A673 (cell line): Measurements from ENCODE around the gene RNF44. TPM values are rescaled to one million over a fixed set of nuclear protein-coding genes. Genes with fewer than 3 reads are reported as not detected.

ENCODE experiments used
- BruUV-seq: library from RNA; stranded (reverse); fragments of 400-500 nt; replicated peaks from 2 replicates; lab custom pipeline; 2021; lab: Mats Ljungman, UMichigan
- CTCF ChIA-PET: fragments of 300-600 bp; sonication (Branson Sonifier 250); formaldehyde crosslinking; loops from one replicate; lab custom pipeline; 2022; ENCODE audit warnings: antibody characterized with exemption; lab: Charles Lee
- POLR2A ChIA-PET: fragments of 300-600 bp; sonication (Branson Sonifier 250); formaldehyde crosslinking; loops from one replicate; lab custom pipeline; 2022; ENCODE audit warnings: antibody characterized with exemption; ENCODE audit not compliant: low non-redundant PET; lab: Charles Lee
- DNase-seq: peaks from one replicate; pipeline ENCODE4 v3.0.0-alpha.2; 2015; ENCODE audit warnings: low spot score
- H3K27ac ChIP-seq: fragments of 200-600 bp; sonication (generic); 2 replicates; pipeline ENCODE4 v1.5.1; 2016; ENCODE audit warnings: mixed run types, low read depth, mild to moderate bottlenecking, mixed read lengths, antibody characterized with exemption, low read length; ENCODE audit not compliant: poor library complexity, severe bottlenecking
- H3K27me3 ChIP-seq: fragments of 200-600 bp; sonication (generic); replicated peaks from 2 replicates; pipeline ENCODE4 v1.6.1; 2017; ENCODE audit warnings: mixed run types, low read depth, mild to moderate bottlenecking, mixed read lengths, antibody characterized with exemption, low read length; ENCODE audit not compliant: insufficient read depth, poor library complexity
- H3K36me3 ChIP-seq: fragments of 200-600 bp; sonication (generic); 2 replicates; pipeline ENCODE4 v1.6.1; 2016; ENCODE audit warnings: mixed run types, mild to moderate bottlenecking, mixed read lengths, antibody characterized with exemption, low read length; ENCODE audit not compliant: insufficient read depth, poor library complexity, severe bottlenecking
- H3K4me1 ChIP-seq: fragments of 200-600 bp; sonication (generic); 2 replicates; pipeline ENCODE4 v1.6.1; 2017; ENCODE audit warnings: mixed run types, mild to moderate bottlenecking, mixed read lengths, antibody characterized with exemption, low read length; ENCODE audit not compliant: insufficient read depth, poor library complexity, severe bottlenecking
- H3K4me3 ChIP-seq: fragments of 200-600 bp; sonication (generic); 2 replicates; pipeline ENCODE4 v1.5.1; 2016; ENCODE audit warnings: low read depth, mixed run types, mild to moderate bottlenecking, mixed read lengths, low read length; ENCODE audit not compliant: poor library complexity, severe bottlenecking
- H3K9me3 ChIP-seq: fragments of 200-600 bp; sonication (generic); 2 replicates; pipeline ENCODE4 v1.6.1; 2016; ENCODE audit warnings: mixed run types, low read depth, mild to moderate bottlenecking, mixed read lengths, antibody characterized with exemption, low read length; ENCODE audit not compliant: poor library complexity, severe bottlenecking
- EZH2 ChIP-seq: fragments of 200-600 bp; sonication (generic); IDR thresholded peaks from 2 replicates; pipeline ENCODE4 v1.6.1; 2017; ENCODE audit warnings: borderline replicate concordance, low read depth, mild to moderate bottlenecking, mixed read lengths, antibody characterized with exemption, low read length; ENCODE audit not compliant: poor library complexity, severe bottlenecking
- intact Hi-C: fragments of 100-400 bp; cut with micrococcal nuclease; formaldehyde crosslinking; loops from one replicate; pipeline ENCODE4 v1.10.0; 2022; ENCODE audit not compliant: unreplicated experiment
- total RNA-seq: library from RNA; stranded (reverse); gene quantifications from 2 replicates; pipeline ENCODE4 v1.2.3, GENCODE V29; 2021
- TF ChIP-seq, protein P1 (sequence below): fragments of 300-800, 200-600 bp; sonication (generic); conservative IDR thresholded peaks from 2 replicates; pipeline ENCODE4 v1.5.1; 2017; ENCODE audit warnings: low read depth, mild to moderate bottlenecking, antibody characterized with exemption, low read length, moderate library complexity, mixed read lengths

RNF44 gene
- total RNA-seq, 1 experiment from 2014 or later, result 92.8 TPM

DNA sequence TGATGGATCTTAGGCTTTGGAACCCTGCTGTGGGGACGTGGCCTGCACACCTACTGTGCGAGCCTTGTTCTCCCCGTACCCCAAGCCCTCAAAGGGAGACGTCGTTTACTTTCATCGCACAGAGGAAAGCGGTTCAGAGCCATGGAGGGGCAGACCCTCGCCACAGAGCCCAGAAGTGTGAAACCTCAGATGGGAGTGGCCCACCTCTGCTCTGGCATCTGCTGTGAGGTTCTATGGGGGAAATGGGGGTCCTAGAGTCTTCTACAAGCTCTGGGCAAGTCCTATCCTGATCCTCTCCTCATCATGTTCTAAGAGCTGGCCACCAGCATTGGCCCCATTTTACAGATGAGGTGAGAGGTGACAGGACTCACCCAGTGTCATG, 3.7 kb upstream of the RNF44 start:
- no peak for DNase-seq
- ChIA-PET POLR2A (no interaction called here), CTCF (no interaction called here)
- BruUV-seq, result no TSS peak
- Histone ChIP-seq H3K4me1 (peaks cover 37% of the 10 kb centered on the region), H3K27me3 (no peaks in the 10 kb centered on the region), H3K27ac (peak overlapping the region; percentile 74), H3K36me3 (no peaks in the 10 kb centered on the region), H3K4me3 (no peak overlapping the region), H3K9me3 (no peaks in the 10 kb centered on the region)
- intact Hi-C loops, result no loop called here
- TF ChIP-seq EZH2, result no peak
- TF ChIP-seq, protein P1, sequence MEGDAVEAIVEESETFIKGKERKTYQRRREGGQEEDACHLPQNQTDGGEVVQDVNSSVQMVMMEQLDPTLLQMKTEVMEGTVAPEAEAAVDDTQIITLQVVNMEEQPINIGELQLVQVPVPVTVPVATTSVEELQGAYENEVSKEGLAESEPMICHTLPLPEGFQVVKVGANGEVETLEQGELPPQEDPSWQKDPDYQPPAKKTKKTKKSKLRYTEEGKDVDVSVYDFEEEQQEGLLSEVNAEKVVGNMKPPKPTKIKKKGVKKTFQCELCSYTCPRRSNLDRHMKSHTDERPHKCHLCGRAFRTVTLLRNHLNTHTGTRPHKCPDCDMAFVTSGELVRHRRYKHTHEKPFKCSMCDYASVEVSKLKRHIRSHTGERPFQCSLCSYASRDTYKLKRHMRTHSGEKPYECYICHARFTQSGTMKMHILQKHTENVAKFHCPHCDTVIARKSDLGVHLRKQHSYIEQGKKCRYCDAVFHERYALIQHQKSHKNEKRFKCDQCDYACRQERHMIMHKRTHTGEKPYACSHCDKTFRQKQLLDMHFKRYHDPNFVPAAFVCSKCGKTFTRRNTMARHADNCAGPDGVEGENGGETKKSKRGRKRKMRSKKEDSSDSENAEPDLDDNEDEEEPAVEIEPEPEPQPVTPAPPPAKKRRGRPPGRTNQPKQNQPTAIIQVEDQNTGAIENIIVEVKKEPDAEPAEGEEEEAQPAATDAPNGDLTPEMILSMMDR, result no peak

DNA sequence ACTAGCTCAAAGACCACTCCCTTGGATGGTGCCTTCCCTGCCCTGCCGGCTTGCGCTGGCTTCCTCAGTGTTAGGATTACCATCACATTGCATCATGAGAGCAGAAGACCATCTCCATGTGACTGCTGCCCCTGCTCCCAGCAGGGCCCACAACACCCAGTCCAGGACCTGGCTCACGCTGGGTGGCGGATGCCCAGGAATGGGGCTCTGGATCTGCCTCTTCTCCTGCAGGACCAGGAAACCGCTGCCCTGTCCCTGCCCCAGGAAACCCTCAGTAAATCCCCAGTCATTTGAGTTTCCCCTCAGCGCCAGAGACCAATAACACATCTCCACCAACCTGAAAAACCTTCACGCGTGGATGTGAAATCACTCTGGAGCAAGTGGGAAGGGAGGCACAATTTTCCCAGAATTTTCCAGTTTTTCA, 3.3 kb upstream of the RNF44 start:
- TF ChIP-seq, protein P1, result no peak
- TF ChIP-seq EZH2, result no peak
- Histone ChIP-seq H3K9me3 (no peaks in the 10 kb centered on the region), H3K4me3 (no peak overlapping the region), H3K27ac (peak overlapping the region; percentile 74), H3K4me1 (peaks cover 37% of the 10 kb centered on the region), H3K27me3 (no peaks in the 10 kb centered on the region), H3K36me3 (no peaks in the 10 kb centered on the region)
- no peak for DNase-seq
- intact Hi-C loops, result no loop called here
- ChIA-PET POLR2A (interaction anchor here (0.6 kb wide), 1 partner anchor 29 kb away, joined by 3 read pairs; no protein-coding TSS in a partner anchor), CTCF (no interaction called here)
- BruUV-seq, result no TSS peak

DNA sequence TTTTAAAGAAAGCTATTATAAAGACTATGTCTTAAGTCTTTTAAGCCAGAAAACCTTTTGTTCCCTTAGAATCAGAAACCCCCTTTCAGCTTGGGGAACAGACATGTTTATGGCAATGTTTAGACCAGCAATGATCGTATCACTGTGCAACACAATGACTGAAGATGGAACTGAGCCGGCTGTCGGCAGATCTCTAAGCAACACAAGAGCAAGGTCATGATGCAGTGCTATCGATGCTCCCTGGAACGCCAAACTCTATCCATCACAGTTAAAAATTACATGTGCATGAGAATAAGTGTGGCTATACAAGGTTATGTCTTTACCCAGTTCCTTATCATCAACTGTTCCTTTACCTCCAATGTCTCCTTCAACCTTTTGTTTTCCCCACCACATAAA, 1.8 kb upstream of the RNF44 start:
- no TSS peak for BruUV-seq
- ChIA-PET CTCF (no interaction called here), POLR2A (no interaction called here)
- H3K27ac ChIP-seq, result peak overlapping the region; percentile 98
- no peaks in the 10 kb centered on the region for H3K9me3 ChIP-seq
- intact Hi-C loops, result loop anchor here (5.0 kb wide), 2 partner anchors 152 to 177 kb away; partner anchors contain the start of genes HIGD2A, KIAA1191 and NOP16
- TF ChIP-seq EZH2, result no peak
- TF ChIP-seq, protein P1, result no peak
- H3K4me3 ChIP-seq, result no peak overlapping the region
- DNase-seq, result no peak
- H3K4me1 ChIP-seq, result peaks cover 50% of the 10 kb centered on the region
- no peaks in the 10 kb centered on the region for H3K27me3 ChIP-seq
- H3K36me3 ChIP-seq, result no peaks in the 10 kb centered on the region
